Peyer's patch (tissue), 4 donors: ENCODE measurements around the gene DTL.

Experiments
- CTCF ChIP-seq, 6 experiments: fragments of 450-650 bp in 4 of 6; fragments of 200-600 bp in 2 of 6; sonication (generic) in 1 of 6; IDR thresholded peaks; one replicate each; pipeline ENCODE4 v1.5.1; 2017 to 2019; ENCODE audit warnings: antibody characterized with exemption in 6 of 6, mild to moderate bottlenecking in 3 of 6, moderate library complexity in 1 of 6
- POLR2A ChIP-seq, 2 donors: fragments of 450-650 bp; IDR thresholded peaks; one replicate each; pipeline ENCODE4 v1.5.1; 2017; ENCODE audit warnings: antibody characterized with exemption in 2 of 2, mild to moderate bottlenecking in 2 of 2, moderate library complexity in 2 of 2

DNA sequence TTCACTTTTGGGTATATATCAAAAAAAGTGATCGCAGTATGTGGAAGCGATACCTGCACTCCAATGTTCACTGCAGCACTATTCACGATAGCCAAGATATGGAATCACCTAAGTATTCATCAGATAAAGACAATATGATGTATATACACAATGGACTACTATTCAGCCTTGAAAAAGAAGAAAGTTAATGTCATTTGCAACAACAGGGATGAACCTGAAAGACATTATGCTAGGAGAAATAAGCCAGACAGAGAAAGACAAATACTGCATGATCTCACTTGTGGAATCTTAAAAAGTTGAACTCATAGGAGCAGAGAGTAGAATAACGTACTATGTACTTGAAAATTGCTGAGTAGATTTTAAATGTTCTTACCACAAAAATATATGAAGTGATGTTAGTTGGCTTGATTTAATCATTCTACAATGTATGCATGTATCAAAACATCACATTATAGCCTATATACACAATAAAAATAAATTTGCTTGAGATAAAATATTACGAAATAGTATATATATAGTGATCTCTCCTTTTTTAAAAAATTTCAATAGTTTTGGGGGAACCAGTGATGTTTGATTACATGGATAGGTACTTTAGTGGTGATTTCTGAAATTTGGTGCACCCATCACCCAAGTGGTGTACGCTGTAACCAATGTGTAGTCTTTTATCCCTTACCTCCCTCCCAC, 56.0 kb downstream of the DTL start:
- TF ChIP-seq CTCF (IDR thresholded peaks at IDR 0.05) (no peak), POLR2A (IDR thresholded peaks at IDR 0.05) (no peak)
